GOT3 (cell line): ENCODE results near the gene SLC25A36.

Experiments used
- DNase-seq: peaks from one replicate; lab custom pipeline; 2025; ENCODE audit warnings: mixed read lengths; lab: John Stamatoyannopoulos, UW

The SLC25A36 gene

DNA sequence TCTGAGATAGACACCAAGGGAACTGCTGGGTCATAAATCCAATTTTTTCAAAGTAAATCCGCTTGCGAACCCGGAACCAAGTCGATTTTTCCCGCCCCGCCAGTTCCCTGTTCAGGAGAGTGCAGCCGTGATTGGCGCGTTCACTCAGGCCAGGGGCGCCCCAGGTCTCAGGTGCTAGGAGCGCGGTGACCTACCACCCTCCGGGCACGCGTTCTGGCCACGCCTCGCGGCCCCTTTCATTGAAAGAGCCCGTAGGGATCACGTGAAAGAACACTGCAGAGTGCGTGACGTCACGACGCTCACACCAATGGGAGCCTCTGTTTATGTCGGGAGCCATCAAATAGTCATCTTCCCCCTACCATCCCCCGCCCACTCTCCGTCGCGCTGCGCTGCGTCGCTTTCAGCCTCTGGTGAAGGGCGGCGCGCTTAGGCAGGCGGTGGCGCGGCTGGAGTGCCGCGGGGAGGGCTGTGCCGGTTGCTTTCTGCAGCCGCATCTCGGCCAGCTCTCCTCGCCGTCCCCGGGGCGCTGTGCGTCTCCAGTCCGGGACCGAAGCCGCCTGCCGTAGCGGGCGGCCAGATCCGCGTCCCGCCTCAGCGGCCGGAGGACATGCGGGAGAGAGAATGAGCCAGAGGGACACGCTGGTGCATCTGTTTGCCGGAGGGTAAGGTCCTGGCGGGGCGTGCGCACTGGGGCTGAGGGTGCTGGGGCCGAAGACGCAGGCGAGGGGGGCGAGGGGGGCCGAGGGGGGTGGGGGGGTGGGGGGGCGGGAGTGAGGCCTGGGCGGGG is at the start of gene SLC25A36:
Gene SLC25A36 (plus strand): TSS at position 403 of the 787 bp plus-strand sequence. CDS start 219 bp downstream, at position 622.
- peak; percentile 94 for DNase-seq

- DNase-seq = no peak
Observed at GRCh38 chr3:140896997-140897396, 44.6 kb upstream of the SLC25A36 start.

DNA sequence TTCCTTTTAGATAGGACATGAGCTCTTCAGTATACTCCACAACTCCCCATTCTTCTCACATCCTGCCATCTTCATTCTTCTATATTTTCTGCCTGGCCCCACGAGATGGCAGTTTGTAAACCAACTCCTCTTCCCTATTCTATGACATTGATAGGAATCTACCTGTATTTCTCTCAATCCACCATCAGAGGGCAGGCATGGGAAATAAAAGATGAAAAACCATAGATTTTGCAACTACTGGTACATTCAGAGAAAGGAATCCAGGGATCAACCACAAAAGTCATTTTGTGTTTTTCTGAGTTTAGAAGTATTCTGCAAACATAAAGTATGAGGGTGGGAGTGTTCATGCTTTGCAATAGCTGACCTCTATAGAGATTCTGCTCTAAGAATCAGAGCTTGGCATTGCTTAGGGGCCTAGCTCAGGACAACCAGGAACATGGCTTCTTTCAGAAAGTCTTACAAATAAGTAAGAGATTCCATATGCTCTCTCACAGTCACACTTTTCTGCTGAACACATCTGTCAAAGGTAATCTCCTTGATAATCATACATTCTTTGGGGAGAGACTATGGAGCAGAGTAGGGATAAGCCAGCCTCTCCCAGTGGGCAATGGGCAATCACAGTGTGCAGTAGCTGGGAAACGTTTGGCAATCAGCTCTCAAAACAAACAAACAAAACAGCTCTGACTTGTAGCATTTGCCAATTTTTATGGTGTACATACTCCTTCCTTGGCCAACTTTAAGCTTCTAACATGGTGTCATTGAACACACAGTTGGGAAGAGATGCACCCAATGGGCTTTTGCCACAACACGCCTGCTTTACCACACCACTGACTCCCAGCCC is 43.1 kb upstream of the SLC25A36 start:
- DNase-seq = no peak

GRCh38 chr3:140899363-140899762 is 42.3 kb upstream of the SLC25A36 start:
- no peak for DNase-seq

- DNase-seq = no peak
Observed at GRCh38 chr3:140902791-140903190, 38.8 kb upstream of the SLC25A36 start.

- DNase-seq = no peak
Observed at GRCh38 chr3:140903196-140903595, 38.4 kb upstream of the SLC25A36 start.

- no peak for DNase-seq
Observed at GRCh38 chr3:140904521-140904920, 37.1 kb upstream of the SLC25A36 start.

DNA sequence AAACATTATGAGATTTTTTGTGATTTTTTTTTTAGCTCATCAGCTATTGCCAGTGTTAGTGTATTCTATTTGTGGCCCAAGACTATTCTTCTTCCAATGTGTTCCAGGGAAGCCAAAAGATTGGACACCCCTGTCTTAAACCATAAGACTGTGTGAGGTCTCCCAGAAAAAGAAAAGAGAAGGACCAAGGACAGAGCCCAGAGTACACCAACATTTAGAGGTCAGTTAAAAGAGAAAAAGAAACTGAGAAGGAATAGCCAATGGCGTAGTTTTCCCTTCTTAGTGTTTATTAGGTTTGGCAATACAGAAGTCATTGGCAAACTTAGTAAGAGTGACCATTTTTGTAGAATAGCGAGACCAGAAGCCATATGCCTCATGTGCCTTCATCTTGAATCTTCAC is 36.1 kb upstream of the SLC25A36 start:
- no peak for DNase-seq

GRCh38 chr3:140906785-140907184 is 34.9 kb upstream of the SLC25A36 start:
- DNase-seq = no peak

DNA sequence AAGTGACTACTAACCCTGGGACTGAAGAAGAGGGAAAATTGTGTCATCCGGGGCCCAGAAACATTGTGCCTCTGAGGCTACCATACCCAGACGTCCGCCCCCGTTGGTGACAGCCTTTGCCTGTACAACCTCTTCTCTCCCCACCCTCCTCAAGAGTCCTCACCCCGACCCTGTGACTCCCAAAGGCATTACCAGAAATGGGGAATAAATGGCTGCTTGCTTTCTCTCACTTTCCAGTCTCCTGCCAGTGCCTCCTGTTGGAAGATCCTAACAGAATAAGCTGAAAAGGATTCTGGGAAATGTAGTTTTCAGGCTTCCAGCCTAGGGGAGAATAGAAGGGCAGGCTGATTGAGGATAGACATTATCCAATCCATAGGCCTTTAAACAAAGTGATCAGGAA is 30.8 kb upstream of the SLC25A36 start:
- no peak for DNase-seq

- DNase-seq = no peak
Observed at GRCh38 chr3:140911822-140912221, 29.8 kb upstream of the SLC25A36 start.

- no peak for DNase-seq
Observed at GRCh38 chr3:140913728-140914127, 27.9 kb upstream of the SLC25A36 start.

- DNase-seq = no peak
Observed at GRCh38 chr3:140914384-140914945, 27.2 kb upstream of the SLC25A36 start.

GRCh38 chr3:140916603-140917002 is 25.0 kb upstream of the SLC25A36 start:
- DNase-seq = no peak

GRCh38 chr3:140917772-140918171 is 23.9 kb upstream of the SLC25A36 start:
- DNase-seq = no peak

DNA sequence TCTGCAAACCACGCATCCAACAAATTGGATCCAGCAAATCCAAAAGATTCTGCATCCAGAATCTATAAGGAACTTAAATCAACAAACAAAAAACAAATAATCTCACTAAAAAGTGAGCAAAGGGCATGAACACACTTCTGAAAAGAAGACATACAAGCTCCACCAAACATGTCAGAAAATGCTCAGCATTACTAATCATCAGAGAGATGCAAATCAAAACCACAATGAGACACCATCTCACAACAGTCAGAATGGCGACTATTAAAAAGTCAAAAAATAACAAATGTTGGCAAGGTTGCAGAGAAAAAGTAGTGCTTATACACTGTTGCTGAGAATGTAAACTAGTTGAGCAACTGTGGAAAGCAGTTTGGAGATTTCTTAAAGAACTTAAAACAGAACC is 21.6 kb upstream of the SLC25A36 start:
- no peak for DNase-seq

DNA sequence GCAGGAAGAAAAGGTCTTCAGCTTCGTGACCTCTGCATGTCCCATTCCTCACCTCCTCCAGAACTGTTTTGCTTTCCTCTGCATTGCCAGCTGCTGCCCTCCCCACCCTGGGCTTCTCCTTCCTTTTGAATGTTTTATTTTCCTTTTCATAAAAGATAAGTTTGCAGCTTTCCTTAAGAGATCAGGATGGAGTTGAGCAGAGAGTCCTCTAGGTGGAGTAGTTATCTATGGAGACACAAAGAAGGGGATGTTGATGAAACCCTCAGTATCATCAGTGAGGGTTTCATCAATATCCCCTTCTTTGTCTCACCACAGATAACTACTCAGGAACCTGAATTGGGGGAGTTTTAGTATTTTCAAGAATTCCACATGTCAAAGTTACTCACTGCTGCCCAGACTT is 19.0 kb upstream of the SLC25A36 start:
- DNase-seq = no peak

DNA sequence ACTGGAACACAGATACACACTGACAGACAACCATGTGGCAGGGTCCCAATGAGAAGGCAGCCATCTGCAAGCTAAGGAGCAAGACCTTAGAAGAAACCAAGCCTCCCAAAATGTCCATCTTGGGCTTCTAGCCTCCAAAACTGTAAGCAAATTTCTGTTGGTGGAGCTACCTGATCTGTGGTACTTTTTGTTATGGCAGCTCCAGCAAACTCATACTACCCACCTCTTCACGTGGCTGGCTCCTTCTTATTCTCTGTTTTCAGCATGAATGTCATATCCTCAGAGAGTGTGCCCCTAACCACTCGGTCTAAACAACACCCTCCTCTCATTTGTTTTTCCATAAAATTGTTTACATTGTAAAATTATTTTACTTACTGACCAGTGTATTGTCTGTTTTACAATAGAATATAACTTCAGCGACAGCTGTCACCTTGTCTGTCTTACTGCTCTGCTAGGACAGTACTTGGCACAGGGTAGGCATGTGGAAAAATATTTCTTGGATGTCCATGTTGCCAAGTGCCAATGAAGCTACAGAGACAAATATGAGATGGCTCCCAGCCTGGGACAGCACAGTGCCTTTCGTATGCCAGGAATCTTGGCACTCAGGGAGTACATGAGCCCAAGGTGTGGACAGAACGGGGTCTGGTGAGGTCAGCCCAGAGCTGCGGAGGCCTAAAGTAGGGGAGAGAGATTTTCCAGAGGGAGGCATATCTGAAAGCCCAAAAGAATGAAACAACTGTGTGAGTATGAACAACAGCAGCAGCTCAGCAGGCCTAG is 17.4 kb upstream of the SLC25A36 start:
- DNase-seq = no peak

GRCh38 chr3:140927279-140928069 is 14.2 kb upstream of the SLC25A36 start:
- no peak for DNase-seq

- no peak for DNase-seq
Observed at GRCh38 chr3:140929446-140929845, 12.2 kb upstream of the SLC25A36 start.

DNA sequence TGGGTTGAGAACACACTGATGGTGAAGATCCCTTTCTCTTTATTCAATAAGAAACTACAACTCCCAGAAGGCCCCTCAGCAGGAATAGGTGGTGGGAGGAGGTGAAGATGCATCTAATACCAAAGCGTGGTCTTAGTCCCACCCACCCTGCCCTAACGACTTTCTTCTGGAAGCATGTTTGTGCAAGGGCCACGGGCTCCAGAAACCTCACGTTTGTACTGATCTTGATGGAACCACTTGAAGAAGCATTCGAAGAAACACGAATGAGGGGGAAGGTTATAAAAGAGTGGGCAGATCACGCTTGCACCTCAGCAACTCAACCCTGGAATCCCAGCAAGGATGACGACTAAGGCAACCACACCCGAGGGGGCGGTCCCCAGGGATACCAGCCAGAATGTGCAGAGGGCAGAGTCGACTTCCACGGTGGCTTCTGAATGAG is 10.6 kb upstream of the SLC25A36 start:
- DNase-seq = no peak
